GM12872 (cell line): ENCODE measurements around the gene NAMPT.

Source experiments
- TF ChIP-seq, protein P1 (sequence below): IDR thresholded peaks from 3 replicates; pipeline ENCODE4 v1.5.1; 2011; ENCODE audit warnings: low read depth, mild to moderate bottlenecking, low read length, moderate library complexity; ENCODE audit not compliant: insufficient read depth

NAMPT gene

DNA sequence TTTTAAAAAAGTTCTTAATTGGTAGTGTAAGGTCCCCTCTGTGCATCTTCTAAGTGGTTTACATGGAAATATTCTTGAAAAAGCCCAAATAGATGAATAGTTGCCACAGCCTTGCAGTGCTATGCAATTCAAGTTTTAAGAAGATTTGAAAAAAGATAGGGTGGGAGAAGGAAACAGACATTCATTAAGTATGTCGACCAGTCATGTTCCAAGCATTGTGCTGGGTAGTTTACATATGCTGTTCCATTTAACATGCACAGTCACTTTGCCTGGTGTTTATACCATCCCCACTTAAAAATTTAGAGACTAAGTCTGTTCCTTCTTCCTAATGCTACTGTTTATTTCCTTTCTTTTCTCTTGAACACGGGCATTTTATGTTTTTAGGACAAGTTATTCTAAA, 28.1 kb upstream of the NAMPT start:
- TF ChIP-seq, protein P1, sequence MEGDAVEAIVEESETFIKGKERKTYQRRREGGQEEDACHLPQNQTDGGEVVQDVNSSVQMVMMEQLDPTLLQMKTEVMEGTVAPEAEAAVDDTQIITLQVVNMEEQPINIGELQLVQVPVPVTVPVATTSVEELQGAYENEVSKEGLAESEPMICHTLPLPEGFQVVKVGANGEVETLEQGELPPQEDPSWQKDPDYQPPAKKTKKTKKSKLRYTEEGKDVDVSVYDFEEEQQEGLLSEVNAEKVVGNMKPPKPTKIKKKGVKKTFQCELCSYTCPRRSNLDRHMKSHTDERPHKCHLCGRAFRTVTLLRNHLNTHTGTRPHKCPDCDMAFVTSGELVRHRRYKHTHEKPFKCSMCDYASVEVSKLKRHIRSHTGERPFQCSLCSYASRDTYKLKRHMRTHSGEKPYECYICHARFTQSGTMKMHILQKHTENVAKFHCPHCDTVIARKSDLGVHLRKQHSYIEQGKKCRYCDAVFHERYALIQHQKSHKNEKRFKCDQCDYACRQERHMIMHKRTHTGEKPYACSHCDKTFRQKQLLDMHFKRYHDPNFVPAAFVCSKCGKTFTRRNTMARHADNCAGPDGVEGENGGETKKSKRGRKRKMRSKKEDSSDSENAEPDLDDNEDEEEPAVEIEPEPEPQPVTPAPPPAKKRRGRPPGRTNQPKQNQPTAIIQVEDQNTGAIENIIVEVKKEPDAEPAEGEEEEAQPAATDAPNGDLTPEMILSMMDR = no peak

- TF ChIP-seq, protein P1 = no peak
Measured at GRCh38 chr7:106312099-106312871, 27.5 kb upstream of the NAMPT start.

DNA sequence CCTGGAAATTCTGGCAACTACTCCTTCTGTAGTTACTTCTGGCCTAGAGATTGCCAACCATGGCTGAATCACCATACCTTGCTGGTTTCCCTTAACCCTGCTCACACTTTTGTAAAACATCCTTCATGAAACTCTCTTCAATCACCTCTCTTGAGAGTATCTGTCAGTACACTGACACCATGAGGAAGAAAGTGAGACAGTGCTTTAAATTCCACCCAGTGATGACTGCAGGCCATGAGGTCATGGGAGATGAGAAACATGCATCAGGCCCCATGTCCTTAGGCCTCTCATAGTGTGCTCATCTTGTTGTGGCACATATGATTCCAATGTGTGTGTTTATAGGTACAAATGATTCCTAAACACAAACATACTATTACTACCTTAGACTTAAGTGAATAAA, 24.6 kb upstream of the NAMPT start:
- TF ChIP-seq, protein P1 = no peak

GRCh38 chr7:106306256-106306655, 21.5 kb upstream of the NAMPT start:
- TF ChIP-seq, protein P1 = no peak

DNA sequence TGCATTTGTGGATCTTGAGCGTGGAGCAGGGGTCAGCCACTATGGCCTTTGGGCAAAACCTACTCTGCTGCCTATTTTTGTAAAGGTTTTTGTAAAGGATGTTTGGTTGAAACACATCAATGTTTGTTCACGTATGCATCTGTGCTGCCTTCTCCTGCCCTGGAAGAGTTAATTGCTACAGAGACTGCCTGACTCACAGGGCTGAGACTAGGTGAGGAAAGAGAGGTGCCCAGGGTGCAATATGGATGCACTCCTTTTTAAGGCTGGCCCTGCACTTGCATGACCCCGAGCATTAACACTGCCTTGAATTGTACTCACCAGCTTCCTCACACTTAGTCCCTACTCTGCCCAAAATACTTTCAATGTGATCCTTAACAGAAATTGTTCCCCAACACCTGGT, 20.9 kb upstream of the NAMPT start:
- TF ChIP-seq, protein P1 = no peak

DNA sequence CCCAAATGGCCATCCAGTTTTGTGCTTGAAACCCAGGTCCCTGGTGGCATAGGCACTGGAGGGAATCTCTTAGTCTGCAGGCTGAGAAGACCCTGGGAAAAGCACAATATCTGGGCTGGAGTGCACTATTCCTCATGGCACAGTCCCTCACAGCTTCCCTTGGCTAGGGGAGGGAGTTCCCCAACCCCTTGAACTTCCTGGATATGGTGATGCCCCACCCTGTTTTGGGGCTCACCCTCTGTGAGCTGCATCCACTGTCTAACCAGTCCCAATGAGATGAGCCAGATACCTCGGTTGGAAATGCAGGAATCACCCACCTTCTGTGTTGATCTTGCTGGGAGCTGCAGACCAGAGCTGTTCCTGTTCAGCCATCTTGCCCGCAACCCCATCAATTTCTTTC, 19.8 kb upstream of the NAMPT start:
- TF ChIP-seq, protein P1 = no peak

DNA sequence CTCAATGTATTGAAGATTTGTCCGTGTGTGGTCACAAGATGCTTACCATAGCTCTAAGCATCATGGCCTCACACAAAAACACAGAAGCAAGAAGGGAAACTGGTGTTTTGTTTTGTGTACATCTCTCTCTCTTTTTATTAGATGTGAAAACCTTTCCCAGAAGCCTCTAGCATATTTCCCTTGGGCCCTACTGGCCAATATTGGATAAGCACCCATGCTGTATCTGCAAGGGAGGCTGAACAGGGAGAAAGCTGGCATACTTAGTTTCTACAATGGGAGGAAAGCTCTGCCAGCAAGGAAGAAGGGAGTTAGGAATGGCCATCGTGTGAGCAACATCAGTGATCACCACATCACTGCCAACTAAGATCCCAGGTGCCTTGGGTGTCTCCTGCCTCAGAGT, 9.6 kb upstream of the NAMPT start:
- TF ChIP-seq, protein P1 = peak; percentile 32; the same call in 2 of the 3 replicates
